ENCODE results near the gene RAB40A.
"Not testable (repeated sequence)": the region's sequence is repeated elsewhere in the genome, so short reads cannot be mapped to it uniquely, and the experiment has no call there.

Gene RAB40A

DNA sequence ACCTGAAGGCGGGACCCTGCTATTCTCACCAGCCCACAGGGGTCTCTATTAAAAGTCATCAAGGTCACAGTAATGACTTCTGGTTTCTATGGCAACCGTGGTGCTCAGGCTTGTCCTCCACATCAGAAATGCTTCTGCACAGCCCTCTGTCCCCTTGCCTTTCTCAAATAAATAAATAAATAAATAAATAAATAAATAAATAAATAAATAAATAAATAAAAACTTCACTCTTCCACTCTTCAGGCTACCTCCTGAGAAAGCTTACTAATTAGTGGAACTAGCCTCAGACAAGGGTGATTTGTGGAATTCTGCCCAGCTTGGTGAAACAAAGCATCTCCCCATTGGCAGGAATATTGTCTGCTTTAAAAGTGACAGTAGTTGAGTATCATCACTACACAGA is 5.5 kb upstream of the RAB40A start:
- no peak for DNase-seq (ENCODE audit: low read depth in 3 of 3, low spot score in 1 of 3)

DNA sequence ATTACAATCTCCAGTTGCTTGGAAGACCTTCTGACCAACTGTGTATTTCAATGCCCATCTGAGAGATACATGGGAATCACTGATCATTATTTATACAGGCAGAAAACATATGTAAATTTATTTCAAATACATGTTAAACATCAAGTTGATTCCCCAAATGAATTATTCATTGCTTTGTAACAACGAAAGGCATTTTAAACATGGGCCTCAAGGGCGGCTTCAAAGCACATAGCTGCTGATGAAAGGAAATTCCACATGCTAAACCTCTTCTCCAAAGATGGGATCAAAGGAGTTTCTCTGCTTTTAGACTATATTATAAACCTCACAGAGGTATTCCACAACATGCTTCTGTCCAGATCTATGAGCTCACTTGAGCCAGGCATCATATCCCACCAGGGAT is 4.3 kb upstream of the RAB40A start:
- no peak for DNase-seq (ENCODE audit: low read depth in 3 of 3, low spot score in 1 of 3)

DNA sequence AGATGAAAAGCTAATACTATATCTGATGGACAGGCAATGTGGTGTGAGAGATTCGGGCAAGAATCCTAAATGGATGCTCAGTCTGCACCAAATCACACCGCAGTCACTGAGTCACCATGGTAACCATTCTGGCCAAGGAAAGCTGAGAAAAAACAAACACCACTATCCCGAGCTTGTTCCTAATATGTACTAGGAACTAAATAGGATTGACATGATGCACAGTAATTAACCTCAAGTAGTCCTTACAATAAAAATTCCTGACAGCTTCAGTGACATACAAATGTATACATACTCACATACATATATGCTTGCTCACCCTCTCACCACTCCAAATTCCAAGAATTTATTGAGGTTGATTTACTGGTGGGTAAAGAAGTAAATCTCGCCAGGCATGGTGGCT is 1.1 kb upstream of the RAB40A start:
- no peak for DNase-seq (ENCODE audit: low read depth in 3 of 3, low spot score in 1 of 3)

DNA sequence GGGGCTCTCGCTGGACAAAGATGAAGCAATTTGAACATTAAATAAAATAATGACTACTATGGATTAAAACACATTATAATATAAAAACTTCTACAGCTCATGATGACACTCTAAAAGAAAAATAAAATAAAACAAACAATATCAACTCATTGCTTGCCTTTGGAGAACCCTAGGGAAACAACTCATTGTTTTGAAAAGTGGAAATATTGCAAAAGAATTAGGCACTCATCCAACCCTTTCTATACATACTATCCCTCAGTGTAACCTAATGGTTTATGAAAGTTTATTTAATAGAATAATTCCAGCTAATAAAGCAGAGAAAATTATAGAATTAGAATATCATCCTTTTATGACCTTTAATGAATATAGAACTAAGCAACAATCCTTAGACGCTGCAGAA is 718 bp downstream of the RAB40A start:
- DNase-seq (ENCODE audit: low read depth in 3 of 3, low spot score in 1 of 3) = no peak

DNA sequence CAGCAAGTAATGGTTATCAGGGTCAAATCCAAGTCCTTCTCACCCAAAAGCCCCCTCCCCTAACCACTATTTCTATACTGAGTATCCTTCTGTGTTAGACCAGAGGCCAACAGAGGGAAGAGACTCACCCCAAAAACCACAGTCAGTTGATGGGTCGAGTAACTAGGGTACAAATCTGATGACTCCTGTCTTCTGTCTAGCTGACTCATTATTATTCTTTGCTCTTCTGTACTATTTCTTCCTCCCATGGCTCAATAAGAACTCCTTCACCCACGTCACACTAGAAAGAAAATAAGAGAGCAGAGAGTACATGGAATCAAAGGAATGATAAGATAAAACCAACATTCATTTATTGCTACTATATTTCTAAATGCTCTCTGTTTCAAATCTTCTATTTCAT is 2.0 kb downstream of the RAB40A start:
- DNase-seq (ENCODE audit: low read depth in 3 of 3, low spot score in 1 of 3) = no peak

DNA sequence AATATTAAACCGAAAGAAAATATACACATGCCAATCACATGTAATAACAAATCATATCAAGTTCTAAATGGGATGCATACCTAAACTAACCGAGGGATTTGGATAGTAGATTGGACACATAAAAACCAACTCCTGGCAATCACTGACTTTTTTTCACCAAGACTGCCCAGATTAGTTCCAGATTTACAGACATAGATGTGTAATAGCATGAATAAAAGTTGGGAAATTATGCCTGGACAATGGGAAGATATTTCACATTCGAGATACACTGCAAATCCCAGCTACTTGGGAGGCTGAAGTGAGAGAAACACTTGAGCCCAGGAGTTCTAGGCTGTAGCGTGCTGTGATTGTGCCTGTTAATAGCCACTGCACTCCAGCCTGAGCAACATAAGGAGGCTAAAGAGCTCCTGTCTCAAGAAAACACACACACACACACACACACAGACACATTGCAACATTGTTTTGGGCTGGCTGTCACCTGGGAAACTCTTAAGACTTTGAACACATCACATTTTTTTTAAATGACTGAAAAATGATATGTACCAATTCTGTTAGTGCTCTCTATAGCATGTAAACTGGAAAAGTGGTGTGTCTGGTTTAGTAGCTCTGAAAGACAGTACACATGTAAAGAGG is 5.7 kb downstream of the RAB40A start:
- no peak for DNase-seq (ENCODE audit: low read depth in 3 of 3, low spot score in 1 of 3)

DNA sequence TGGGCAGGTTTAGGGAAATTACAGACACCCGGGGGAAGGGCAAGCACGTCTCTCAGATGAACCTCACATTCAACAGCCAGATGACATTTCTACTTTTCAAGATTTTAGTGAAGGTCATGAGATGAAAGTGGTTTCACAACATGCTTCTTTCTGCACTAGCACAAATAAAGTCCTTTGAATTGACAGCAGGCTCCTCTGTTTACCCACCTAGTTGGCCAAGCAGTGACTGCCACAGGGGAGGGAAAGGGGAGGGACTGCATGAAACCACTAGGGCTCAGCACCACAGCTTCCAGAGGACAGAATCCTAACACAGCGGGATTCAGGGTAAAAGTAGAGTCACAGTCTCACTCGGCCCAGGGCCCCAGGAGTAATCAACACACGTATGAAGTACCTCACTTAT is 6.2 kb downstream of the RAB40A start:
- no peak for DNase-seq (ENCODE audit: low read depth in 3 of 3, low spot score in 1 of 3)

DNA sequence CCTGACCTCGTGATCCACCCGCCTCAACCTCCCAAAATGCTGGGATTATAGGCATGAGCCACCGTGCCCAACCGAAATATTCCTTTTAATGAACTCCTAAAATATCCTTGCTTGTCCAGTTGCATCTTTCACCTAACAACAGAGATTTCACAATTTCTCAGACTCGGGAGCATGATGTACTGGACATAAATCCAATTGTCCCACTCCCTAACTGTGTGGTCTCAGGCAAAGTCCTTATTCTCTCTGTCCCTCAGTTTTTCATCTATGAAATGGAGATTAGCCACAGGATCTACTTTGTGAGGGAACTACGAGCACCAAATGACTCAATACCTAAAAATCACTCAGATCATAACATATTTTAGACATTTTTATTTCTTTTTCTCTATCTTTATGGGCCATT is 9.3 kb downstream of the RAB40A start:
- DNase-seq (ENCODE audit: low read depth in 3 of 3, low spot score in 1 of 3) = no peak

DNA sequence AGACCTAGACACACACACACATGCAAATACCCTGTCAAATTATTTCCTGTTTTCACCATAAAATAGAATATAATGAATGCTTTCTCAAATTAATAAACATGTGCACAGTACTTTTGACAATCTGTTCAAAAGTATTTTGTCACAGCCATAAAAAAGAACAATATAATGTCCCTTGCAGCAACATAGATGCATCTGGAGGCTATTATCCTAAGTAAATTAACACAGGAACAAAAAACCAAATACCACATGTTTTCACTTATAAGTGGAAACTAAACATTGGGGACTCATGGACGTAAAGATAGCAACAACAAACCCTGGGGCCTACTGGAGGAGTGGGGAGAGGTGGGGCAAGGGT is 15.5 kb downstream of the RAB40A start:
- DNase-seq (ENCODE audit: low read depth in 3 of 3, low spot score in 1 of 3) = no peak

DNA sequence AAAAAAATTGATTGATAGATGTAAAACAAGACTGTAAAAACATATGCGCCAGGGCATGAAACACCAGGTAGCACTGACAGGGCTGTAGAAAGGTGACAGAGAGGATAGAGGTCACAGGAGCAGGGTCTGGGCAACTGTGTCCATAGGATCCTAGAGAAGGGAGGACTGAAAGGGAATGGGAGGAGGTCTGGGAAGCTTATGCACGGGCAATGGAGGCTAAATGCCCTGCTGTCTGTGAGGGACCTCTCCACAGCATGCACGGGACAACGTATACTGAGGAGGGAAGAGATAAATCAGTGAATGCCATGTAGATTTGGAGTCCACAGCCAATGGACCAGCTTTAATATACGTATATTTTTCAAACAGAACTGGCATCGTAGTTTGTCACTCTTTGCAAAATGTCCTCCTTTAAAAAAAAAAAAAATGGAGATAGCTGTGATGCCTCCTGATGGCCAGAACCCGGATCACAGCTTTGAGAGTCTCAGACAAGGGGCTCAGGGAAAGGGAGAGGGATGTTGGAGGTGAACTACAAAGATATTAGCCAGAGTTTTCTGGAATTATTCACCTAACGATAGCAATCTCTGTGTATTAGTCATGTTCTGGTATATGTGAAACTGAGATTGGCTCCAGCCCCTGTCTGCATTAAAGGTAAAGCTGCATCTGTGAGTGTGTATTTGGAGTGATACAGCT is 16.0 kb downstream of the RAB40A start:
- DNase-seq (ENCODE audit: low read depth in 3 of 3, low spot score in 1 of 3) = no peak

DNA sequence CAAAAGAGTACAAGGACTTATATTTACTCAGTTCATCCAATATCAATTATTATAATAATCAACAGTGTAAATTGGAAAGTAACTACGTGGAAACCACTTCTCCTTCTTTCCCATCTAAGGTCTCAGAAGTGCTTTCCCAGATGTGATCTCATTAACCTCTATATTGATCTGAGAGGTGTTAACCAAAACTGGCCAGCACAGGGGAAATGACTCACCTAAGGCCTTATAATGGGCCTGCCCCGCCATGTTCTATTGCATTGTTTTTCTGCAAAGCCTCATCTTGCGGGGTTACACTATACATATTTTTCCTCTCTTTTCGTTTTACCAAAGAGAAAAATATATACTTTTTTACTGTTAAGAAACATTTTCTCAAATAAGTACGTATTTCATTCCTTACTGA is 20.5 kb downstream of the RAB40A start:
- DNase-seq (ENCODE audit: low read depth in 3 of 3, low spot score in 1 of 3) = no peak

DNA sequence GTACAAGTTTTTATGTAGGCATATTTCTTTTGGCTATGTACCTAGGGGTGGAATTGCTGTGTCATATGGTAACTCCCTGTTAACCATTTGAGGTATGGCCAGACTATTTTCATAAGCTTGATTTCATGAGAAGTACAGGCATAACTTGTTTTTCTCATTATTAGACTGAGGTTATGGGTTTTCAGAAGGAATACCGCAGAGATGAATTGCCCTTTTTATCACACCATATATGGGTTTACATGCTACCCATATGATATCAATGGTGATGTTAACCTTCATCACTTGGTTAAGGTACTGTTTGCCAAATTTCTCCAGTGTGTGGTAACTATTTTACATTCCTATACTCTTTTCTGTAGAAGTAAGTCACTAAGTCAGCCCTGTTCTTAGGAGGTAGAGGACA is 23.5 kb downstream of the RAB40A start:
- DNase-seq (ENCODE audit: low read depth in 3 of 3, low spot score in 1 of 3) = no peak

DNA sequence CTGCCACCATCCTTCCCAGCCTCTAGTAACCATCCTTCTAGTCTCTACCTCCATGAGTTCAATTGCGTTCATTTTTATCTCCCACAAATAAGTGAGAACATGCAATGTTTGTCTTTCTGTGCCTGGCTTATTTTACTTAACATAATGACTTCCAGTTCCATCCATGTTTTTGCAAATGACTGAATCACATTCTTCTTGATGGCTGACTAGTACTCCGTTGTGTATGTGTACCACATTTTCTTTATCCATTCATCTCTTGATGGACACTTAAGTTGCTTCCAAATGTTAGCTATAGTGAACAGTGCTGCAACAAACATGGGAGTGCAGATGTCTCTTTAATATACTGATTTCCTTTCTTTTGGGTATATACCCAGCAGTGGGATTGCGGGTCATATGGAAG is 25.7 kb downstream of the RAB40A start:
- DNase-seq (ENCODE audit: low read depth in 3 of 3, low spot score in 1 of 3) = not testable (repeated sequence)

DNA sequence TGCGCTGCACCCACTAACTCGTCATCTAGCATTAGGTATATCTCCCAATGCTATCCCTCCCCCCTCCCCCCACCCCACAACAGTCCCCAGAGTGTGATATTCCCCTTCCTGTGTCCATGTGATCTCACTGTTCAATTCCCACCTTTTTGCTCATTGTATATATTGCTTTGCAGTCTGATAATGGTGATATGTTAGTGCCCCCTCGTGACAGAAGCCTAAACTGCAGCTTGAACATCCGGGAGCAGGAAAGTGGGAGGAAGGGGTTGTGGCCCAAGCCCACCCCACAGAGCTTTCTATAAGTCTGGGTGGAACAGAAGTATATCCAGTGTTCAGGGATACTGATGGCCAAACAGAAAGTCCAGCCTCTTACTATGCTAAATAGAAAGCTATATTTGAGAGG is 29.6 kb downstream of the RAB40A start:
- peak in 1 of 3 donors; percentile 14 for DNase-seq (ENCODE audit: low read depth in 3 of 3, low spot score in 1 of 3)

DNA sequence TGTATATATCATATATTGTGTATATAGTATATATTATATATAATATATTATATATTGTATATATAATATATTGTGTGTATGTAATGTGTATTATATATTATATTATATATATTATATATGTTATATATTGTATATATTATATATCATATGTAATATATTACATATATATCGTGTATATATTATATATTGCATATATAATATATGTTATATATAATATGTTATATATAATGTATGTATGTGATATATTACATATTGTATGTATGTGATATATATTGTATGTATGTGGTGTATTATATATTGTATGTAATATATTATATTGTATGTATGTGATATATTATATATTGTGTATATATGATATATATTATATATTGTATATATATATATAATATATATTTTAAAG is 30.5 kb downstream of the RAB40A start:
- DNase-seq (ENCODE audit: low read depth in 3 of 3, low spot score in 1 of 3) = no peak

DNA sequence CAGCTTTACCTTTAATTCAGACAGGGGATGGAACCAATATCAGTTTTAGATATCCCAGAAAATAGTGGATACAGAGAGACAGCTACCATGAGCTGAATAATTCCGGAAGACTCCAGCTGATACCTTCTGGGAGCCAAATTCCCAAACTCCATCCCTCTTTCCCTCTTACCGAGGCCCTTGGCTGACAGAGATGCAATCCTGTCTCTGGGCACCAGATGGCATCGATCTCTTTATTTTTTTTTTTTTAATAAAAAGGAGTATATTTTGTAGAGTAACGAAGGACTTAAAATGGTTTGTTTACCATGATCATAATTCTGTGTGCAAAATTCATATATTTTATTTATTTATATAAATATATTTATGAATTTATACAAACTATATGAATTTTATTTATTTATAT is 31.0 kb downstream of the RAB40A start:
- no peak for DNase-seq (ENCODE audit: low read depth in 3 of 3, low spot score in 1 of 3)

DNA sequence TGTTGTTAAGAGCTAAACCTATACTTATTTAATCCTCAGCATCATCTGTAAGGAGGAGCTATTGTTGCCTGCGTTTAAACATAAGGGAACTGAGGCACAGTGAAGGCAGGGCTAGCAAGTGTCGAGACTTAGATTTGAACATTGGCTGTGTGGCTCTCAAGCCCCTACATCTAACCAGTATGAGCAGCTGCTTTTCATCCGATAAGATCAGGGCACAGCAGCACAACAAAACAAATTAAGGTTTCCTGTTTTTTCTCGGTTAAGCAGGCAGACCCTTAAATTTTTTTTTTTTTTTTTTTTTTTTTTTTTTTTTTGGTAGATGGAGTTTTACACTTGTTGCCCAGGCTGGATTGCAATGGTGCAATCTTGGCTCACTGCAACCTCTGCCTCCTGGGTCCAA is 35.6 kb downstream of the RAB40A start:
- no peak for DNase-seq (ENCODE audit: low read depth in 3 of 3, low spot score in 1 of 3)

DNA sequence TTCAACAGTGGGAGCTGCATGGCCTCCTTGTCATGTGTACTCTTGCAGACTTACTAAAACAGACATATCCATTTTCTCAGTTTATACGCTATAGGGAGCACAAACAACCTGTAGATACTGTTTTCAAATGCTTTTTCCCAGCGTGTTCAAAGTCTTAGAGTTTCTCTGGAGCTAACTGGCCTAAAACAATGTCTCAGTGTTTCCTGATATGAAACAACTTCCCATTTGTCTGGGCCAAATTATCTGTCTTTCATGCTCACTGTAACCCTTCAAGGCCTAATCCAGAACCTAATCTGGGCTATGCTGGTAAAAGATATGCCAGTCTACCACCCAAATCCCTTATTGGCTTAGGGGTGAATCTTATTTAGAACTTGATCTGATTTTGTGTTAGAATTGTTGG is 38.8 kb downstream of the RAB40A start:
- no peak for DNase-seq (ENCODE audit: low read depth in 3 of 3, low spot score in 1 of 3)

DNA sequence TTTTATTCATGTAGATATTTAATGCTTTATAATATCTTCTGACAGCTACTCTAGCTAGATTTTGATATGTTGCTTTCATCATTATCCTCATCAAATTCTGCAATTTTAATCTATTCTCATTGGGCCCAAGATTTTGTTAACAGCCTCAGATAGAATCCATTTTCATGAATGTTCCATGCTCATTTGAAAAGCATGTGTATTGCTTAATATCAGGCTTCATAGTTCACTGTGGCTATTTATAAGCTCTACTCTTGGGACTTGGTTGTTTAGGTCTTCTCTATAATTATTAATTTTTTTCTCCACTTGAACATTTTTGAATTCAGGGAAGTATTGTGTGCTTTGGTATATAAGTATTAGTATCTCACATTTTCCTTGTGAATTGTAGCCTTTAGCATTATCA is 41.8 kb downstream of the RAB40A start:
- DNase-seq (ENCODE audit: low read depth in 3 of 3, low spot score in 1 of 3) = no peak

DNA sequence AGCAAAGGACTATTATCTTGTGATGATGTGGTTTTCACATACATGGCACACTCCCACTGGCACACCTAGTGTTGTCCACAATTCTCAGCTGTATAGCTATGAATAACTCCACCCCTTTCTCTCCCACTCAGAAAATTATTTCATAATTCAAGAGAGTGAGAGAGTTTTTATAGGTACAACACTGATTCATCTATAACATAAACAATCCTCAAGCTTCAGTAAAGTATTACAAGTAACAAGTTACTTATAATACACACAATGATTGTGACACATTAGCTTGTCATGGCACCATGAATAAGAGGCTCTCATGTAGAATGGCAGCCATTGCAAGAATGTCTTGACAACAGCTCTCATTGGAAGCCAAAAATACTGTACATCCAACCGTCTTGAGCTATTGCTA is 43.9 kb downstream of the RAB40A start:
- DNase-seq (ENCODE audit: low read depth in 3 of 3, low spot score in 1 of 3) = no peak

DNA sequence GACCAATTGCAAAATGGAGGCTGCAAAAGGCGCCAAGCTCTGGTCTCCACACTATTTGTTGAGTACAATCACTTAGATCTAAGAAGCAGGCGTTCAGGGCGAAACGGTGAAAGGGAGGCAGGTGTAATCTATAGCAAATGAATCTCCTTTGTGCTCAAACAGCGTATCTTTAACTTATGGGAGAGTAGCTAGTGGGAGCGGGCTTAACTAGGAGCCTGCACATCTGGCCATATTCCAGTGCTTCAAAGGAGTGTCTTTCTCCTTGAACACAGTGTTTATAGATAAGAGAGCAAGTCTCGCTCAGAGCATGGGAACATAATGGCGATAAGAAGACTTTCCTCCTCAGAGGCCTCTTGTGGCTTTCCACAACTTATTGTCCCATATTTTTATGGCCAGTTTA is 49.3 kb downstream of the RAB40A start:
- DNase-seq (ENCODE audit: low read depth in 3 of 3, low spot score in 1 of 3) = not testable (repeated sequence)

DNA sequence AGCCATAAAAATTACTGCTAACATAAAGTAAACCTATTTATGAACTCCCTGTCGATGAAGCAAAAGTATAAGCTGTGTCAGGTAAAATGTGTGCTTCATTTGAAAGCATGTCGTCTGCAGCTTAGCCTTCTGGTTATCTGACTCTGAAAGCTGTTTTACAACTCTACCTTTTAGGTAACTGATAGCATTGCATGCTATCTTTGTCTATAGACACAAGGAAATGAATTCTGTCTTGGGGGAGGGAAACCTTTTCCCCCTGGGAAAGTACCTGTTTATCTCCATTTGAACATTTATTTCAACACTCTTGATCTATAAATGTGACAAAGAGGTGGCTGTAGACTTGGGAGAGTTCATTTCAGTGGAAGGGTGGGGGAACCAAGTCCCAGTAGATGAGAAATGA is 51.4 kb downstream of the RAB40A start:
- DNase-seq (ENCODE audit: low read depth in 3 of 3, low spot score in 1 of 3) = no peak

DNA sequence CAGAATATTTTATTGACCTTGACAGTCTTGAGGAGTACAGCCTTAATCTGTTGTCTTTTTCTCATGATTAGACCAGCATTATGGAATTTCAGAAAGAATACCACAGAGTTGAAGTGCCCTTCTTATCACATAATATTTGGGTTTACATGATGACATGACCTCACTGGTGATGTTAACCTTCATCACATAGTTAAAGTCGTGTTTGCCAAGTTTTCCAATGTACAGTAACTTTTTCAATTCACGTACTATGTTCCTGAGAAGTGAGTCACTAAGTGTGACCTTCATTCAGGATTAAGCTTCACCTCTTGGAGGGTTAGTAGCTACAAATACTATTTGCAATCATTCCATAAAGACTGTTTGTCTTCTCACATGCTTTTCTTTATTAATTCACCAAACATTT is 52.1 kb downstream of the RAB40A start:
- no peak for DNase-seq (ENCODE audit: low read depth in 3 of 3, low spot score in 1 of 3)

DNA sequence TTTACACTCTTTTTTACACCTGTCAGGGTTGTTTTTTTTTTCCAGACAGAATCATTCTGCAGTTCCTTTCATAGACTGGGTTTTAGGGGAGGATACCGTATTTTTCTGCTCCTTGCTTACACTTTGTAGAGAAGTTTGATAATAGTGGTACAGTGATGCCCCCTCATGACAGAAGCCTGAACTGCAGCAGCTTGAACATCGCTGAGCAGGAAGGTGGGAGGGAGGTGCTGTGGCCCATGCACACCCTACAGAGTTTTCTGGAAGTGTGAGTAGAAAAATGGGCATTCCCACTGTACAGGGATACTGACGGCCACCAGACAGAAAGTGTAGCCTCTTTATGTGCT is 54.5 kb downstream of the RAB40A start:
- peak; percentile 25 to 67 (median 43) for DNase-seq (ENCODE audit: low read depth in 3 of 3, low spot score in 1 of 3)

All from stimulated activated CD4-positive, alpha-beta T cell treated with anti-CD3 and anti-CD28 coated beads, TNF-alpha, amount 100 ng/mL, for 1 hour (primary cell).